Frontal cortex (tissue), 4 donors: ENCODE results near the gene CES3. TPM values are rescaled to one million over a fixed set of nuclear protein-coding genes. Genes with fewer than 3 reads are reported as not detected.
"Not testable (repeated sequence)": the region's sequence is repeated elsewhere in the genome, so short reads cannot be mapped to it uniquely, and the experiment has no call there.

ENCODE experiments used
- DNase-seq, 2 donors: peaks; one replicate each; pipeline ENCODE4 v3.0.0; 2012; ENCODE audit warnings: low spot score in 2 of 2
- FAIRE-seq: peaks from 2 replicates; lab custom pipeline; 2012; peaks lifted over from hg19 to GRCh38; lab: Jason Lieb, UNC
- total RNA-seq: library from RNA; depleted of rRNA; stranded (reverse); fragments of >200 nt; gene quantifications from one replicate; pipeline ENCODE4 v1.2.3, GENCODE V29; 2014
- donor health status: control.
- donor health status: control.
- donor health status: control.

The CES3 gene
- total RNA-seq, 1 donor from 2014 or later = under 0.01 TPM

DNA sequence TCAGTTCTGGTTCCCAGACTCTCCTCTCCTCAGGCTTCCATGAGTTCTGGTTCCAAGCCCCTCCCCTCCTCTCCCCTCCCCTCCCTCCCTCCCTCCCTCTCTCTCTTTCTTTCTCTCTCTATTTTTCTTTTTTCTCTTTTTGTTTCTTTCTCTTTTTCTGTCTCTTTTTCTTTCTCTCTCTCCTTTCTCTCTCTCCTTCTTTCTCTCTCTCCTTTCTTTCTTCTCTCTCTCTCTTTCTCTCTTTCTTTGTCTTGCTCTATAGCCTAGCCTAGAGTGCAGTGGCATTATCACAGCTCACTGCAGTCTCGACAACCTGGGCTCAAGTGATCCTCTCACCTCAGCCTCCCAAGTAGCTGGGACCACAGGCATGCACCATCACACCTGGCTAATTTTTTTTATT is 796 bp upstream of the CES3 start:
- no peak for FAIRE-seq
- DNase-seq = no peak

GRCh38 chr16:66961914-66962313 is 848 bp downstream of the CES3 start:
- no peak for FAIRE-seq
- no peak for DNase-seq

DNA sequence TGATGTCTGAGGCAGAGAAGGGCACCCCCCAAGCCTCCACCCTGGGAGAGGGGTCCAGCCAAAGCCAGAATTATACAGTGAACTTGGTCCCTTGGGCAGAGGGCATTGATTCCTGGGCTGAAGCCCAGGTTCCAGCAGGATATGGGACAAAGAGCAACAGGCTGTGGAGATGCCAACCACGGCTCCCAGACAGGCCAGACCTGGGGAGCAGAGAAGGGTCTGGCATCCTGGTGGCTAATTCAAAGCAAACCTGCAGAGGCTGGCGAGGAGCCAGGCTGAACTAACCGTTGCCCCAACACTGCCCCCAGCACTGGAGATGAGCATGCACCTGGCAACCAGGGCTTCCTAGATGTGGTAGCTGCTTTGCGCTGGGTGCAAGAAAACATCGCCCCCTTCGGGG is 3.0 kb downstream of the CES3 start:
- no peak for FAIRE-seq

DNA sequence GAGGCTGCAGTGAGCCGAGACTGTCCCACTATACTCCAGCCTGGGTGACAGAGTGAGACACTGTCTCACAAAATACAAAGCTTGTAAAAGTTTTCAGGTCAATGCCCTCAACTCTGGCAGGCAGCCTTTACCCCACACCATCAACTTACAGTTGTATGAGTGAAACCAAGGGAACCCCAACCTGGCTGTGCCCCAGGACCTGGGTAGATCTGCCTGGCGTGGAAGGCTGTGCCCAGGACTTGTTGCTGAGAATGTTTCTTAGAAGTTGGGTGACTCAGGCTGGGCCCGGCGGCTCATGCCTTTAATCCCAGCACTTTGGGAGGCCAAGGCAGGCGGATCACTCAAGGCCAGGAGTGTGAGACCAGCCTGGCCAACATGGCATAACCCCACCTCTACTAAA is 7.8 kb downstream of the CES3 start:
- DNase-seq (no peak), FAIRE-seq (no peak)

More for the DNA sequence above, 3.0 kb downstream of the CES3 start:
- DNase-seq = no peak

DNA sequence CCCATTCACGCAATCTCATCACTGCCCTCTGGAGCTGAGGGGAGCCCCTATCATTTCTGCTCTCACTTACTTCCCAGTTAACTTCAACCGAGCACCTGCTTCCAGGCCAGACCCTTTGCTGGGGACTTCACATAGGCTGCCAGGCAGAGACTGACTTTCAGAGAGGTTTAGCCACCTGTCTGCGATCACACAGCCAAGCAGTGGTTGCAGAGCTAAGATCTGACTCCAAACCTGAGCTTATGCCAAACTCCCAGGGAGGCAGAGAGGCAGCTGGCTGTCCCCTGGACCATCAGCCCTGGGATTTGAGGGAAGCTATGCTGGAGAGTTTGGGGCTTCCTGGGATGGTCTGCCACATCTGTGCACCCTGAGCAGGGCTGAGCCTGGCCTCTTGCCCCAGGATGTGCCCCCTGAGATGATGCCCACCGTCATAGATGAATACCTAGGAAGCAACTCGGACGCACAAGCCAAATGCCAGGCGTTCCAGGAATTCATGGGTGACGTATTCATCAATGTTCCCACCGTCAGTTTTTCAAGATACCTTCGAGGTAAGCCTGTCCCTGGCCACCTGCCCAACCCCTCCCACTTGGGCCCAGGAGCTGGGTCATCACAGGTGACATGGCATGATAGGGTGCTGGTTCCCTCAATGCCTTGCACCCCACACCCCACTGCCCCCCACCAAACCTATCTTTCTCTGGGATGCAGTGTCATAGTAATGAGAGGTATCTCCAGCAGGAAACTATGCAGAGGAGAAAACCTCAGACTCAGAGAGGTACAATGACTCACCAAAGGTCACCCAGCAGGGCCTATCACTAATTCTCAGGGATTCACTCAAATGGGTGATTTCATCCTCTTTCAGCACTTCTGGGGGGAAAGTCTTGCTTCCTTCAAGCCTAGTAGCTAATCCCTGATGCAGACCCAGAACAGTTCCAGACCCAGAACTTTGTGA is 10.0 kb downstream of the CES3 start:
- no peak for FAIRE-seq

DNA sequence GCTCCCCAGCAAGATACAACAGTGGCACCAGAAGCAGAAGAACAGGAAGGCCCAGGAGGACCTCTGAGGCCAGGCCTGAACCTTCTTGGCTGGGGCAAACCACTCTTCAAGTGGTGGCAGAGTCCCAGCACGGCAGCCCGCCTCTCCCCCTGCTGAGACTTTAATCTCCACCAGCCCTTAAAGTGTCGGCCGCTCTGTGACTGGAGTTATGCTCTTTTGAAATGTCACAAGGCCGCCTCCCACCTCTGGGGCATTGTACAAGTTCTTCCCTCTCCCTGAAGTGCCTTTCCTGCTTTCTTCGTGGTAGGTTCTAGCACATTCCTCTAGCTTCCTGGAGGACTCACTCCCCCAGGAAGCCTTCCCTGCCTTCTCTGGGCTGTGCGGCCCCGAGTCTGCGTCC is 11.9 kb downstream of the CES3 start:
- FAIRE-seq (no peak), DNase-seq (no peak)

More for the DNA sequence above, 10.0 kb downstream of the CES3 start:
- DNase-seq = no peak

DNA sequence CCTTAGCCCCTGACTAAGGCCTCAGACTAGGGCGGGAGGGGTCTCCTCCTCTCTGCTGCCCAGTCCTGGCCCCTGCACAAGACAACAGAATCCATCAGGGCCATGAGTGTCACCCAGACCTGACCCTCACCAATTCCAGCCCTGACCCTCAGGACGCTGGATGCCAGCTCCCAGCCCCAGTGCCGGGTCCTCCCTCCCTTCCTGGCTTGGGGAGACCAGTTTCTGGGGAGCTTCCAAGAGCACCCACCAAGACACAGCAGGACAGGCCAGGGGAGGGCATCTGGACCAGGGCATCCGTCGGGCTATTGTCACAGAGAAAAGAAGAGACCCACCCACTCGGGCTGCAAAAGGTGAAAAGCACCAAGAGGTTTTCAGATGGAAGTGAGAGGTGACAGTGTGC is 12.7 kb downstream of the CES3 start:
- DNase-seq (no peak), FAIRE-seq (no peak)

DNA sequence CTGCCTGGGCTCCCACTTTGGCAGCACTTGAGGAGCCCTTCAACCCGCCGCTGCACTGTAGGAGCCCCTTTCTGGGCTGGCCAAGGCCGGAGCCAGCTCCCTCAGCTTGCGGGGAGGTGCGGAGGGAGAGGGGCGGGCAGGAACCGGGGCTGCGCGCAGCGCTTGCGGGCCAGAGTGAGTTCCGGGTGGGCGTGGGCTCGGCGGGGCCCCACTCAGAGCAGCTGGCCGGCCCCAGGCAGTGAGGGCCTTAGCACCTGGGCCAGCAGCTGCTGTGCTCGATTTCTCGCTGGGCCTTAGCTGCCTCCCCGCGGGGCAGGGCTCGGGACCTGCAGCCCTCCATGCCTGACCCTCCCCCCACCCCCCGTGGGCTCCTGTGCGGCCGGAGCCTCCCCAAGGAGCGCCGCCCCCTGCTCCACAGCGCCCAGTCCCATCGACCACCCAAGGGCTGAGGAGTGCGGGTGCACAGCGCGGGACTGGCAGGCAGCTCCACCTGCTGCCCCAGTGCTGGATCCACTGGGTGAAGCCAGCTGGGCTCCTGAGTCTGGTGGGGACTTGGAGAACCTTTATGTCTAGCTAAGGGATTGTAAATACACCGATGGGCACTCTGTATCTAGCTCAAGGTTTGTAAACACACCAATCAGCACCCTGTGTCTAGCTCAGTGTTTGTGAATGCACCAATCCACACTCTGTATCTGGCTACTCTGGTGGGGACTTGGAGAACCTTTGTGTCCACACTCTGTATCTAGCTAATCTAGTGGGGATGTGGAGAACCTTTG is 13.3 kb downstream of the CES3 start:
- FAIRE-seq, DNase-seq: not testable (repeated sequence)

DNA sequence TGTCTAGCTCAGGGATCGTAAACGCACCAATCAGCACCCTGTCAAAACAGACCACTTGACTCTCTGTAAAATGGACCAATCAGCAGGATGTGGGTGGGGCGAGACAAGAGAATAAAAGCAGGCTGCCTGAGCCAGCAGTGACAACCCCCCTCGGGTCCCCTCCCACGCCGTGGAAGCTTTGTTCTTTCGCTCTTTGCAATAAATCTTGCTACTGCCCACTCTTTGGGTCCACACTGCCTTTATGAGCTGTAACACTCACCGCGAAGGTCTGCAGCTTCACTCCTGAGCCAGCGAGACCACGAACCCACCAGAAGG is 13.8 kb downstream of the CES3 start:
- not testable (repeated sequence) for DNase-seq, FAIRE-seq

GRCh38 chr16:66975302-66975893 is 14.3 kb downstream of the CES3 start:
- no peak for FAIRE-seq
- no peak for DNase-seq

GRCh38 chr16:66976746-66977145 is 15.7 kb downstream of the CES3 start:
- FAIRE-seq = no peak
- no peak for DNase-seq

- DNase-seq (peak; percentile 80 to 89), FAIRE-seq (no peak)
Measured at GRCh38 chr16:66977341-66978113, 16.5 kb downstream of the CES3 start.

GRCh38 chr16:66979011-66979717 is 18.1 kb downstream of the CES3 start:
- FAIRE-seq (no peak), DNase-seq (no peak)

GRCh38 chr16:66983033-66983432 is 22.0 kb downstream of the CES3 start:
- FAIRE-seq (no peak), DNase-seq (no peak)

DNA sequence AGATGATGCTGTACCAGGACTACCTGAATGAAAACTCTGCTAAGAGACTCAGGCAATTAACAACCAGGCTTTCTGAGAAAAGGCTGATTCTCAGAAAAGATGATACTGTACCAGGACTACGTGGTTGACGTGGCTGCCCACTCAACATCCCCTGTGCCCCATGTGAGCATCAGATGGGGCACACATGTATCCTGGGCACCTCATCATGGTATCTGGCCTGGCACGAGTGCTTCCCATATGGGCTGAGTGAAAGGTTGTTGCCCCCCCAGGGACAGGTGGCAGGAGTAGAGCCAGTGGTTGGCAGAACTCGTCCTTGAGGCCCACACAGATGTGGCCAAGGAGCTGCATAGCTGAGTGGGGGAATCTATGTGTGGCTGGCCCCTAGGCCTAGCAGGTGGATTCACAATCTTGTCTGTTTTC is 23.8 kb downstream of the CES3 start:
- DNase-seq (no peak), FAIRE-seq (no peak)

DNA sequence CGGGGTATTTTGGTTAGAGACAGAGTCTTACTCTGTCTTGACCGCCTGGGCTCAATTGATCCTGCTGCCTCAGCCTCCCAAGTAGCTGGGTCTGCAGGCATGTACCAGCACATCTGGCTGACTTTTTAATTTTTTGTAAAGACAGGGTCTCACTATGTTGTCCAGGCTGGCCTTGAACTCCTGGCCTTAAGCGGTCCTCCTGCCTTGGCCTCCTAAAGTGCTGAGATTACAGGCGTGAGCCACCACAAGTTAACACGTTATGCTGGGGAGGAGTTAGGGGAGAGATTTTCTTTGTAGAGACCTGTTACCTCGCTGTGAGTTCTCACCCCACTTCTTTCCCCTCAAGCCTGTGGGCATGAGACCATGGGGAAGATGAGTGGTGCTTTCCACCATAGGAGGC is 25.5 kb downstream of the CES3 start:
- FAIRE-seq (no peak), DNase-seq (no peak)

DNA sequence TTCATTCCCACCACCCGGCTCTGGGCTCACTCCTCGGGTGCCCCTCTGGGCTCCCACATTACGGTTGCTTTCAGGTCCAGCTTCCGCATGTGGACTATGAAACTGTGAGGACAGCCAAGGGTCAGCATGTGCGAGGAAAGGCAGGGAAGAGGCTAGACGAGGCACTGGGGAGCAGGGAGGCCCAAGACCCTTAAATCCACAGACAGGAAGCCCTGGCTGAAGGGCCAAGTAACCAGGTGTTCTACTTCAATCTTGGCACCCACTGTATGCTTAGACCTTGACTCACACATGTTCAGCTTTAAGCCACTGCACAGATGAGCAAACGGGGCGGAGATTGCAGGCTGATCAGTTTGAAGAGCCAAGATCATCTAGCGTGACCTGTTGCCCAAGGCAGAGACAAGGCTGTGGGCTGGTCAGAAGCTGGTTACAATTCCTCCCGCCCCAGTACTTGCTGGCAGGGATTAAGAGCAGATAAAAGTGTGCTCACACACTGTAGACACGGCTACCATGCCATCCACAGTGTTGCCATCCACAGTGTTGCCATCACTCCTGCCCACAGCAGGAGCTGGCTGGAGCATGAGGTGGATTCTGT is 27.2 kb downstream of the CES3 start, which contains the start of gene CES4A:
CES4A (plus strand) TSS at position 393 of the 592 bp plus-strand sequence; CDS start at position 577, 184 bp downstream.
- DNase-seq (no peak), FAIRE-seq (no peak)

- DNase-seq (no peak), FAIRE-seq (no peak)
Measured at GRCh38 chr16:66991545-66992077, 30.5 kb downstream of the CES3 start.
